ENCODE data around the gene CR2.

DNA sequence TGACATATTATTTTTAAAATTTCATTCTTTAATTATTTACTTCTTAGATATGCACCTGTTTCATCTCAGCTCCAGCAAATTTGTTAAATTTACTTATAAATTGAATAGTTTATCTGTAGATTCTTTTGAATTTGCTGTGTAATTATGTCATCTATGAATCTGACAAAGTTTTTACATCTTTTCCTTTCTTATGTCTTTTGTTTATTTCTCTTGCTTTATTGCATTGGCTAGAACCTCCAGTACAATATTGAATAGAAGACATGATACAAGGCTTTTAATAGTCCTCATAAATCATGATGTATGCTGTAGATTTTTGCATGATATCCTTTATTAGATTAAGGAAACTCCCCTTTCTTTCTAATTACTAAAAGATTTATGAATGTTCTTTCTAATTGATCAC is 62.6 kb downstream of the CR2 start:
- TF ChIP-seq CTCF (IDR thresholded peaks at IDR 0.05; ENCODE audit: poor library complexity, severe bottlenecking) (no peak), EP300 (conservative IDR thresholded peaks at IDR 0.05; ENCODE audit: poor library complexity, severe bottlenecking) (no peak), RAD21 (conservative IDR thresholded peaks at IDR 0.05) (no peak), POLR2AphosphoS5 (IDR thresholded peaks at IDR 0.05) (no peak), EZH2 (IDR thresholded peaks at IDR 0.05; ENCODE audit: borderline replicate concordance, insufficient read depth, low read length, poor library complexity, severe bottlenecking) (no peak), SMC3 (conservative IDR thresholded peaks at IDR 0.05; ENCODE audit: poor library complexity) (no peak)
- TF ChIP-seq, protein P1, sequence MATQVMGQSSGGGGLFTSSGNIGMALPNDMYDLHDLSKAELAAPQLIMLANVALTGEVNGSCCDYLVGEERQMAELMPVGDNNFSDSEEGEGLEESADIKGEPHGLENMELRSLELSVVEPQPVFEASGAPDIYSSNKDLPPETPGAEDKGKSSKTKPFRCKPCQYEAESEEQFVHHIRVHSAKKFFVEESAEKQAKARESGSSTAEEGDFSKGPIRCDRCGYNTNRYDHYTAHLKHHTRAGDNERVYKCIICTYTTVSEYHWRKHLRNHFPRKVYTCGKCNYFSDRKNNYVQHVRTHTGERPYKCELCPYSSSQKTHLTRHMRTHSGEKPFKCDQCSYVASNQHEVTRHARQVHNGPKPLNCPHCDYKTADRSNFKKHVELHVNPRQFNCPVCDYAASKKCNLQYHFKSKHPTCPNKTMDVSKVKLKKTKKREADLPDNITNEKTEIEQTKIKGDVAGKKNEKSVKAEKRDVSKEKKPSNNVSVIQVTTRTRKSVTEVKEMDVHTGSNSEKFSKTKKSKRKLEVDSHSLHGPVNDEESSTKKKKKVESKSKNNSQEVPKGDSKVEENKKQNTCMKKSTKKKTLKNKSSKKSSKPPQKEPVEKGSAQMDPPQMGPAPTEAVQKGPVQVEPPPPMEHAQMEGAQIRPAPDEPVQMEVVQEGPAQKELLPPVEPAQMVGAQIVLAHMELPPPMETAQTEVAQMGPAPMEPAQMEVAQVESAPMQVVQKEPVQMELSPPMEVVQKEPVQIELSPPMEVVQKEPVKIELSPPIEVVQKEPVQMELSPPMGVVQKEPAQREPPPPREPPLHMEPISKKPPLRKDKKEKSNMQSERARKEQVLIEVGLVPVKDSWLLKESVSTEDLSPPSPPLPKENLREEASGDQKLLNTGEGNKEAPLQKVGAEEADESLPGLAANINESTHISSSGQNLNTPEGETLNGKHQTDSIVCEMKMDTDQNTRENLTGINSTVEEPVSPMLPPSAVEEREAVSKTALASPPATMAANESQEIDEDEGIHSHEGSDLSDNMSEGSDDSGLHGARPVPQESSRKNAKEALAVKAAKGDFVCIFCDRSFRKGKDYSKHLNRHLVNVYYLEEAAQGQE (IDR thresholded peaks at IDR 0.05; ENCODE audit: borderline replicate concordance) = no peak

Data from neural cell (in vitro differentiated cells).